ENCODE results near the gene LRATD1.

LRATD1 gene, protein sequence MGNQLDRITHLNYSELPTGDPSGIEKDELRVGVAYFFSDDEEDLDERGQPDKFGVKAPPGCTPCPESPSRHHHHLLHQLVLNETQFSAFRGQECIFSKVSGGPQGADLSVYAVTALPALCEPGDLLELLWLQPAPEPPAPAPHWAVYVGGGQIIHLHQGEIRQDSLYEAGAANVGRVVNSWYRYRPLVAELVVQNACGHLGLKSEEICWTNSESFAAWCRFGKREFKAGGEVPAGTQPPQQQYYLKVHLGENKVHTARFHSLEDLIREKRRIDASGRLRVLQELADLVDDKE

DNA sequence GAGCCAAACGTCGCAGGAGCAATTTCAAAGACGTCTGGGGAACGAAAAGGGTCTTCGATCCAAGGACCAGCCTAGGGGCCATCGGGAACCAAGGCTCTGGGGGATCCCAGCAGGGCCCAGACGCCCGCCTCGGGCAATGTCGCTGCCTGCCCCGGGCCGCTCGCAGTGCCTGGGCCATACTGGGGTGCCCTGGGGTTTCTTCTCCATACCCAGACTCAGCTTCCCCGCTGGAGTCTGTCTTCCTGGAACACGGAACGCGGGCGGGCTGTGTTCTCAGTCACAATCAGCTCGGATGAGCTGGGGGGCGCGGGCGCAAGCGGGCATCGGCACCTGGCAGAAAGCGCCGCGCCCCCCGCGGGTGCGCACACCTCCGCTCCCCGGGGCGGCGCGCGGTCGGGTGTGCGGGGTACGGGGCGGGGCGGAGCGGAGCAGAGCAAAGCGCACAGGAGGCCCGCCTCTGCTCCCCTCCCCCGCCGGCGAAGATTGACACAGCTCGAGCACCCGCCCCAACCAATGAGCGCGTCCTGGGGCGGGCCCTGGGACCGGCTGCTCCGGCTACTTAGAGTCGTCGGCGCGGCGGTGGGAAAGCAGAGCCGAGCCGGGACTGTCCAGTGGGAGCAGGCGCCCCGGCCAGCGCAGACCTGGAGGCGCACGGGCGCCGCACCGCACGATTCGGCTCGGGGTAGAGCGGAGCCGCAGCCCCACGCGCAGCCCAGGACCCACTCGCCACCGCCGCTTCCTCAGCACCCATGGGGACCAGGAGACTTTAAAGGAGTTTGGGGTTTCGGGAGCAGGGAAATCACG lies at the start of gene LRATD1:
LRATD1 (plus strand) TSS at position 585 of the 804 bp plus-strand sequence. CDS start 1,263 bp downstream, outside the sequence.
- TF ChIP-seq GATA3 (IDR thresholded peaks at IDR 0.05; ENCODE audit: low read depth, low read length) (no peak), GATA2 (IDR thresholded peaks at IDR 0.05; ENCODE audit: low read depth, low read length) (no peak)

DNA sequence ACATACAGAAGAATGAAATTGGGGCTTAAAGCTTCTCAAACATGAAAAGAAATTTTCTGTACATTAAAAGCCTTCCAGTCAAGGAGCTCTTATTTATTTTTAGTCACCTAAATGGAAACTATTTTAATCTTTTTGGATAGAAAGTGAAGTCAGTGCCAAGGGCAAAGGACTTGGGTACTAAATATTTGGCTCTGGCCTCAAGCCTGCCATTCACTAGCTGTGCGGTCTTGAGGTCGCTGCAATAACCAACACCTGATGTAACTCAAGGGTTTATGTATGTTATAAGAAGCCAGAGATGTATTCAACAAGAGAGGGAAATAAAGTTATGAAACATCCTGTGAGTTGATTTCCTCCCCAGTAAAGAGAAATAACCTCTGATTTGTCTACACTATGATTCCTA lies 49.5 kb upstream of the LRATD1 start:
- TF ChIP-seq GATA2 (IDR thresholded peaks at IDR 0.05; ENCODE audit: low read depth, low read length), result no peak
- no peak for TF ChIP-seq GATA3 (IDR thresholded peaks at IDR 0.05; ENCODE audit: low read depth, low read length)

GRCh38 chr2:14583802-14584201 lies 48.7 kb upstream of the LRATD1 start:
- TF ChIP-seq GATA2 (IDR thresholded peaks at IDR 0.05; ENCODE audit: low read depth, low read length), result no peak
- TF ChIP-seq GATA3 (IDR thresholded peaks at IDR 0.05; ENCODE audit: low read depth, low read length), result no peak

DNA sequence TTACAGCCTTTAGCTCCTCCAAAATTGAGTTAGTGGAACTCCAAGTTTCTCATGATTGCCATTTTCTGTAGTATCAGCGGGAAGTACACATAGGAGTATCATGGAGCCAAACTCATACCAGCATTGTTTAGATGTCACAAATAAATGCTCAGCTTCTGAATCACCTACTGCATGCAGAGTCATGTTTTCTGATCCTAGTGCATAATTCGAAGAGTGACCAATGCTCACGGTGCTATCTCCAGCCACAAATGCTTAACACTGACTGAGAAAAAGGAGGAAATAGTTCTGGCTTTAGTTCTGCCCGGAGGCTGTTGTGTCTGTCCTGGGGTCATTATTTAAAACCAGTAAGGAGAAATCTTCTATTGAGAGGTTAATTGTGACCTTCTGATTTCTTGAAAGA lies 45.4 kb upstream of the LRATD1 start:
- TF ChIP-seq GATA3 (IDR thresholded peaks at IDR 0.05; ENCODE audit: low read depth, low read length) (no peak), GATA2 (IDR thresholded peaks at IDR 0.05; ENCODE audit: low read depth, low read length) (no peak)

GRCh38 chr2:14601156-14601770 lies 31.3 kb upstream of the LRATD1 start:
- TF ChIP-seq GATA3 (IDR thresholded peaks at IDR 0.05; ENCODE audit: low read depth, low read length) (no peak), GATA2 (IDR thresholded peaks at IDR 0.05; ENCODE audit: low read depth, low read length) (no peak)

GRCh38 chr2:14602309-14602708 lies 30.2 kb upstream of the LRATD1 start:
- TF ChIP-seq GATA3 (IDR thresholded peaks at IDR 0.05; ENCODE audit: low read depth, low read length), result no peak

GRCh38 chr2:14603676-14604075 lies 28.8 kb upstream of the LRATD1 start:
- TF ChIP-seq GATA3 (IDR thresholded peaks at IDR 0.05; ENCODE audit: low read depth, low read length), result no peak
- no peak for TF ChIP-seq GATA2 (IDR thresholded peaks at IDR 0.05; ENCODE audit: low read depth, low read length)

GRCh38 chr2:14608245-14608644 lies 24.3 kb upstream of the LRATD1 start:
- TF ChIP-seq GATA2 (IDR thresholded peaks at IDR 0.05; ENCODE audit: low read depth, low read length) (no peak), GATA3 (IDR thresholded peaks at IDR 0.05; ENCODE audit: low read depth, low read length) (no peak)

DNA sequence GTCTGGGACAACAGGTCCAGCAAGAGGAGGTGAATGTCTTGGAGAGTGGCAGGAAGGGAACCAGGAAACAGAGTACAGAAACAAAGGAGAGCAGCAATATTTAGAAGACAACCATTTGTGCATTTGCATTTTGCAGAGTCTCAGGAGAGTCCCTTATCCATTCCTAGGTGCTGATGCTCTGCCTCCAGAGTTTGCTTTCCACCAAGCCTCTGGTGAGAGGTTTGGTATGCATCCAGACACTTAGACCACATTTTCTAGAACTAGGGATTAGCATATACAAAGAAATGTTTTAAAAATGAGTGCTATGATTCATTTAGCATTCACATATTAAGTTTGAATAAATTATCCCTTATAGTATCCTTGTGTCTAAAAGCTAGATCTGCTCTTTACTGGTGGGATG lies 18.5 kb upstream of the LRATD1 start:
- TF ChIP-seq GATA2 (IDR thresholded peaks at IDR 0.05; ENCODE audit: low read depth, low read length) (no peak), GATA3 (IDR thresholded peaks at IDR 0.05; ENCODE audit: low read depth, low read length) (no peak)

DNA sequence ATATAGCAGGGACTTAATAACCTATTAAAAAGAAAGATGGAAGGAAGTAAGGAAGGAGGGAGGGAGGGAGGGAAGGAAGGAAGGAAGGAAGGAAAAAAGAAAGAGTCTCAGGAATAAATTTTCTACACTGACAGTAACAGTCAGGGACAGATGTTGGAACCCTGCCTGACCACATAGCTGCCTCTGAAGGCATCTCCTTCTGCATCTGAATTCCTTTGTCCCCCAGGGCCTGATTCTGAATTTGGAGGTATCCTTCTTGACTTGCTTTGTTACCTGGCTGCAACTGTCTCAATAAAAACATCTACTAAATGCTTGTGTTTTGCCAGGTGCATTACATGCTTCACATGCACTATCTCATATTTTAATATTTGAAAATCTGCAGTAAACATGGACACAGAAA lies 17.4 kb upstream of the LRATD1 start:
- no peak for TF ChIP-seq GATA2 (IDR thresholded peaks at IDR 0.05; ENCODE audit: low read depth, low read length)
- TF ChIP-seq GATA3 (IDR thresholded peaks at IDR 0.05; ENCODE audit: low read depth, low read length), result no peak

DNA sequence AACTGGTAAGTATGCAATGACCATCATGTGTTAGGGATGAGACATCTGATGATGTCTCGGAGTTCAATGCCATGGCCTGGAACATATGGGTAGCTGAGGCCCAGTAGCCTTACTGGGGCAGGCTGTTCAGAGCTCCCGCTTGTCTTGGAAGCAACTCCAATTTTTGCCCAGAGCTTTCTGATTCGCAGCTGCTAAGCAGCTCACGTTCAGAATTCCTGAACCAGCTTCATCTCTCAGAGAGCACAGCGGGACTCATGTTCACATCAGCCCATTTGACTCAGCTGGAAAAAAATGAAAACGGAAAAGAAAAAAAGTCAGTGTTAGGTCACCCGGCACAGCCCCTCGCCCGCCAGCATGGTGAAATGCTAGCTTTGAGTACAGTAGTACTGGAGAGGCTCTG lies 16.8 kb upstream of the LRATD1 start:
- TF ChIP-seq GATA3 (IDR thresholded peaks at IDR 0.05; ENCODE audit: low read depth, low read length) (no peak), GATA2 (IDR thresholded peaks at IDR 0.05; ENCODE audit: low read depth, low read length) (no peak)

DNA sequence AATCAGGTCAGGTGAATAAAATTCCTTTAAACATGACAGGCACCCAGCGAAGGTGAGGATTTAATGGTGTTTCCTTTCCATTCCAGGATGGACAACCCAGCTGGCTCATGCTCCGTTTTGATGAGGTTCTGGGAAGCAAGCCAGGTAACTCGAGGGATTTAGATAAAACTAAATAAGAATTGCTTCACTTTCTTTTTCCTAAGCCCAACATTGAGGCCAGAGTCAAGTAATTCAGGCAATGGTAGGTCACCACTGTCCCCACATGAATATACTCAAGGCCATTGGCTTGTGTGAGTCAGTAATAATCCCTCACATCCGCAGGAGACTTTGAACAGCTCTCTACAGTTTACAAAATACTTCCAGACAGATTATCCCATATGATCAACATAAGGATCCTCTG lies 16.2 kb upstream of the LRATD1 start:
- TF ChIP-seq GATA2 (IDR thresholded peaks at IDR 0.05; ENCODE audit: low read depth, low read length), result no peak
- TF ChIP-seq GATA3 (IDR thresholded peaks at IDR 0.05; ENCODE audit: low read depth, low read length), result no peak

GRCh38 chr2:14616950-14617349 lies 15.6 kb upstream of the LRATD1 start:
- TF ChIP-seq GATA2 (IDR thresholded peaks at IDR 0.05; ENCODE audit: low read depth, low read length) (no peak), GATA3 (IDR thresholded peaks at IDR 0.05; ENCODE audit: low read depth, low read length) (no peak)

- TF ChIP-seq GATA2 (IDR thresholded peaks at IDR 0.05; ENCODE audit: low read depth, low read length) (no peak), GATA3 (IDR thresholded peaks at IDR 0.05; ENCODE audit: low read depth, low read length) (no peak)
Observed at GRCh38 chr2:14619441-14619840, 13.1 kb upstream of the LRATD1 start.

DNA sequence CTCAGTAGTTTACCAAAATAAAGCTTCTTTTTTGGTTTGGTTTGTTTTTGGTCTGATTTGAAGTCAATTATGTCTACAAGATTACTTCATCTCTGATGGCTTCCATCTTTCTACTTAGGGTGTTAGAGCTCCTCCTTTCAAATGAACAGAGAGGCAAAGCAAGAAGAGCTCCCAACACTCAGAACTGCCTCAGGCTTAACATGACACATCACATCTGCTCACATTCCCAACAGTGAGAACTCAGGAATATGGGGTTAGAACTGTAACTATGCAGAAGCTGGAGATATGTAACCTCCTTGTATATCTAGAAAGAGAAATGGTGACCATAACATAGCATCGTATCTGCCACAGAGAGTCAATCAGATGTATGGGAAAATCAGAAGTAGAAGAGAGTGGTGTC lies 11.4 kb upstream of the LRATD1 start:
- no peak for TF ChIP-seq GATA2 (IDR thresholded peaks at IDR 0.05; ENCODE audit: low read depth, low read length)
- no peak for TF ChIP-seq GATA3 (IDR thresholded peaks at IDR 0.05; ENCODE audit: low read depth, low read length)
